ENCODE results near the gene LARGE1.
"Not testable (repeated sequence)": the region's sequence is repeated elsewhere in the genome, so short reads cannot be mapped to it uniquely, and the experiment has no call there.

LARGE1 gene

GRCh38 chr22:33363256-33363655, 557.0 kb downstream of the LARGE1 start:
- DNase-seq (ENCODE audit: low spot score) = not testable (repeated sequence)

- no peak for DNase-seq (ENCODE audit: low spot score)
These were observed 557.6 kb downstream of the LARGE1 start for GRCh38 chr22:33362702-33363101.

- DNase-seq (ENCODE audit: low spot score) = peak; percentile 16
These were observed 558.7 kb downstream of the LARGE1 start for GRCh38 chr22:33361581-33361980.

- no peak for DNase-seq (ENCODE audit: low spot score)
These were observed 562.3 kb downstream of the LARGE1 start for GRCh38 chr22:33357981-33358399.

GRCh38 chr22:33354928-33355327, 565.3 kb downstream of the LARGE1 start:
- DNase-seq (ENCODE audit: low spot score) = no peak

- DNase-seq (ENCODE audit: low spot score) = no peak
These were observed 566.8 kb downstream of the LARGE1 start for GRCh38 chr22:33353502-33353901.

- no peak for DNase-seq (ENCODE audit: low spot score)
These were observed 567.5 kb downstream of the LARGE1 start for GRCh38 chr22:33352768-33353167.

- no peak for DNase-seq (ENCODE audit: low spot score)
These were observed 569.3 kb downstream of the LARGE1 start for GRCh38 chr22:33350961-33351360.

GRCh38 chr22:33350491-33350890, 569.8 kb downstream of the LARGE1 start:
- no peak for DNase-seq (ENCODE audit: low spot score)

GRCh38 chr22:33347002-33347401, 573.3 kb downstream of the LARGE1 start:
- DNase-seq (ENCODE audit: low spot score) = no peak

- no peak for DNase-seq (ENCODE audit: low spot score)
These were observed 578.7 kb downstream of the LARGE1 start for GRCh38 chr22:33341611-33342010.

GRCh38 chr22:33337524-33337923, 582.8 kb downstream of the LARGE1 start:
- DNase-seq (ENCODE audit: low spot score) = no peak

- no peak for DNase-seq (ENCODE audit: low spot score)
These were observed 584.5 kb downstream of the LARGE1 start for GRCh38 chr22:33335611-33336279.

GRCh38 chr22:33332538-33332937, 587.7 kb downstream of the LARGE1 start:
- no peak for DNase-seq (ENCODE audit: low spot score)

GRCh38 chr22:33331017-33331416, 589.3 kb downstream of the LARGE1 start:
- DNase-seq (ENCODE audit: low spot score) = no peak

GRCh38 chr22:33330534-33330933, 589.7 kb downstream of the LARGE1 start:
- no peak for DNase-seq (ENCODE audit: low spot score)

- no peak for DNase-seq (ENCODE audit: low spot score)
These were observed 590.9 kb downstream of the LARGE1 start for GRCh38 chr22:33329398-33329797.

- peak; percentile 23 for DNase-seq (ENCODE audit: low spot score)
These were observed 591.4 kb downstream of the LARGE1 start for GRCh38 chr22:33328789-33329296.

- no peak for DNase-seq (ENCODE audit: low spot score)
These were observed 592.9 kb downstream of the LARGE1 start for GRCh38 chr22:33327348-33327860.

- DNase-seq (ENCODE audit: low spot score) = peak; percentile 32
These were observed 593.6 kb downstream of the LARGE1 start for GRCh38 chr22:33326540-33327295.

- no peak for DNase-seq (ENCODE audit: low spot score)
These were observed 594.9 kb downstream of the LARGE1 start for GRCh38 chr22:33325232-33326004.

- no peak for DNase-seq (ENCODE audit: low spot score)
These were observed 596.0 kb downstream of the LARGE1 start for GRCh38 chr22:33324228-33324627.
